Fibroblast of lung (primary cell): ENCODE results near the gene PKD1. TPM values are rescaled to one million over a fixed set of nuclear protein-coding genes. Genes with fewer than 3 reads are reported as not detected.

Experiments
- DNase-seq, 2 donors: peaks; one replicate each; pipeline versions ENCODE4 v3.0.0 to v3.0.0-alpha.2; 2010; ENCODE audit warnings: low read depth in 2 of 2
- H2AFZ ChIP-seq: 2 replicates; pipeline ENCODE4 v1.5.1; 2012; ENCODE audit warnings: low read length, control low read depth, inconsistent platforms
- H3K27ac ChIP-seq: 2 replicates; pipeline ENCODE4 v1.5.1; 2011; ENCODE audit warnings: low read length, control low read depth; ENCODE audit not compliant: insufficient read depth
- H3K27me3 ChIP-seq: 2 replicates; pipeline ENCODE4 v1.5.1; 2011; ENCODE audit warnings: mild to moderate bottlenecking, low read length; ENCODE audit not compliant: control insufficient read depth, insufficient read depth
- H3K36me3 ChIP-seq: 2 replicates; pipeline ENCODE4 v1.5.1; 2011; ENCODE audit warnings: low read length; ENCODE audit not compliant: control insufficient read depth, insufficient read depth
- H3K4me1 ChIP-seq: 2 replicates; pipeline ENCODE4 v1.5.1; 2011; ENCODE audit warnings: low read length; ENCODE audit not compliant: control insufficient read depth, insufficient read depth; ENCODE audit errors: extremely low read depth
- H3K4me2 ChIP-seq: 2 replicates; pipeline ENCODE4 v1.5.1; 2011; ENCODE audit warnings: low read length, control low read depth; ENCODE audit not compliant: insufficient read depth; ENCODE audit errors: extremely low read depth
- H3K4me3 ChIP-seq, 4 experiments: fragments of 200-600 bp in 1 of 4; sonication (generic) in 1 of 4; replicated peaks in 1 of 4; 2 replicates each; pipeline ENCODE4 v1.5.1; 2011 to 2016; ENCODE audit warnings: low read length in 4 of 4, low read depth in 3 of 4, mild to moderate bottlenecking in 3 of 4, control low read depth in 2 of 4, inconsistent platforms in 1 of 4, mixed read lengths in 1 of 4; ENCODE audit not compliant: insufficient read depth in 1 of 4; ENCODE audit errors: control extremely low read depth in 1 of 4
- H3K79me2 ChIP-seq: 2 replicates; pipeline ENCODE4 v1.5.1; 2012; ENCODE audit warnings: mild to moderate bottlenecking, low read length, inconsistent platforms; ENCODE audit not compliant: control insufficient read depth, insufficient read depth
- H3K9ac ChIP-seq: 2 replicates; pipeline ENCODE4 v1.5.1; 2011; ENCODE audit warnings: mild to moderate bottlenecking, low read length, control low read depth; ENCODE audit not compliant: insufficient read depth
- H3K9me3 ChIP-seq: 2 replicates; pipeline ENCODE4 v1.5.1; 2012; ENCODE audit warnings: low read depth, low read length; ENCODE audit not compliant: control insufficient read depth, insufficient read depth
- H4K20me1 ChIP-seq: 2 replicates; pipeline ENCODE4 v1.5.1; 2011; ENCODE audit warnings: low read length; ENCODE audit not compliant: control insufficient read depth, insufficient read depth; ENCODE audit errors: extremely low read depth
- EZH2 ChIP-seq: IDR thresholded peaks from 2 replicates; pipeline ENCODE4 v1.5.1; 2012; ENCODE audit warnings: low read length, control low read depth, mild to moderate bottlenecking; ENCODE audit errors: missing control alignments
- polyA plus RNA-seq, 2 donors: library from polyadenylated mRNA; depleted of rRNA in 1 of 2; stranded (reverse) in 1 of 2; unstranded in 1 of 2; fragments of >200 nt; gene quantifications; 2 replicates each; pipeline ENCODE4 v1.2.1, GENCODE V29; 2011 to 2012; ENCODE audit warnings: missing spikeins in 1 of 2
- total RNA-seq: library from RNA; depleted of rRNA; stranded (reverse); fragments of >200 nt; gene quantifications from 2 replicates; pipeline ENCODE4 v1.2.1, GENCODE V29; 2014
- TF ChIP-seq, protein P1 (sequence below), 2 donors: IDR thresholded peaks in 1 of 2; conservative IDR thresholded peaks in 1 of 2; 1 replicate in 1 of 2; 2 replicates in 1 of 2; pipeline ENCODE4 v1.5.1; 2011 to 2012; ENCODE audit warnings: low read length in 2 of 2, control low read depth in 1 of 2, inconsistent platforms in 1 of 2, low read depth in 1 of 2, mild to moderate bottlenecking in 1 of 2

The PKD1 gene
- total and polyA plus RNA-seq, 2 donors (not counting 1 experiment from before 2014, with no cell fraction given) = 16.3 to 199 TPM

DNA sequence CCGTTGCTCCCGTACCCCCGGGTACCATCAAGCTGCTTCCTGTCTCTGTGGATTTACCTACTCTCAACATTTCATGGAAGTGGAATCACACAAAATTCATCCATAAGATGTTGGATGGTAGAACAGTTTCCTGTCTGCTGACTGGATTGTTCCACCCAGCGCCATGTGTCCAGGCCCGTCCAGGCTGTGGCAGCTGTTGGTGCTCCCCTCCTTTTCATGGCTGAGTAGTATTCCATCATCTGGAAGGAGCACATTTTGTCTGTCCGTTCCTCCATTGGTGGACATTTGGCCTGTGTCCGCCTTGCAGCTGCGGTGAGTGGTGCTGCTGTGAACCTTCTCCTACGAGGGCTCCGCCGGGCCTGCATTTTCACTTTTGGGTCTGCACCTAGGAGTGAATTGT lies 69.6 kb downstream of the PKD1 start:
- H3K4me3 ChIP-seq = no peak overlapping the region
- no peaks in the 10 kb centered on the region for H3K9me3 ChIP-seq
- TF ChIP-seq, protein P1, sequence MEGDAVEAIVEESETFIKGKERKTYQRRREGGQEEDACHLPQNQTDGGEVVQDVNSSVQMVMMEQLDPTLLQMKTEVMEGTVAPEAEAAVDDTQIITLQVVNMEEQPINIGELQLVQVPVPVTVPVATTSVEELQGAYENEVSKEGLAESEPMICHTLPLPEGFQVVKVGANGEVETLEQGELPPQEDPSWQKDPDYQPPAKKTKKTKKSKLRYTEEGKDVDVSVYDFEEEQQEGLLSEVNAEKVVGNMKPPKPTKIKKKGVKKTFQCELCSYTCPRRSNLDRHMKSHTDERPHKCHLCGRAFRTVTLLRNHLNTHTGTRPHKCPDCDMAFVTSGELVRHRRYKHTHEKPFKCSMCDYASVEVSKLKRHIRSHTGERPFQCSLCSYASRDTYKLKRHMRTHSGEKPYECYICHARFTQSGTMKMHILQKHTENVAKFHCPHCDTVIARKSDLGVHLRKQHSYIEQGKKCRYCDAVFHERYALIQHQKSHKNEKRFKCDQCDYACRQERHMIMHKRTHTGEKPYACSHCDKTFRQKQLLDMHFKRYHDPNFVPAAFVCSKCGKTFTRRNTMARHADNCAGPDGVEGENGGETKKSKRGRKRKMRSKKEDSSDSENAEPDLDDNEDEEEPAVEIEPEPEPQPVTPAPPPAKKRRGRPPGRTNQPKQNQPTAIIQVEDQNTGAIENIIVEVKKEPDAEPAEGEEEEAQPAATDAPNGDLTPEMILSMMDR (conservative IDR thresholded peaks at IDR 0.05 in 1 of 2, IDR thresholded peaks at IDR 0.05 in 1 of 2; ENCODE audit: low read depth in 1 of 2, low read length in 2 of 2) = no peak
- no peak for TF ChIP-seq EZH2
- no peak overlapping the region for H3K27ac ChIP-seq
- H3K79me2 ChIP-seq = no peaks in the 10 kb centered on the region
- no peaks in the 10 kb centered on the region for H3K27me3 ChIP-seq
- H3K9ac ChIP-seq = no peak overlapping the region
- no peak overlapping the region for H2AFZ ChIP-seq
- H3K36me3 ChIP-seq = peaks cover 31% of the 10 kb centered on the region
- no peak for DNase-seq
- no peaks in the 10 kb centered on the region for H4K20me1 ChIP-seq
- H3K4me1 ChIP-seq = no peaks in the 10 kb centered on the region
- no peak overlapping the region for H3K4me2 ChIP-seq

DNA sequence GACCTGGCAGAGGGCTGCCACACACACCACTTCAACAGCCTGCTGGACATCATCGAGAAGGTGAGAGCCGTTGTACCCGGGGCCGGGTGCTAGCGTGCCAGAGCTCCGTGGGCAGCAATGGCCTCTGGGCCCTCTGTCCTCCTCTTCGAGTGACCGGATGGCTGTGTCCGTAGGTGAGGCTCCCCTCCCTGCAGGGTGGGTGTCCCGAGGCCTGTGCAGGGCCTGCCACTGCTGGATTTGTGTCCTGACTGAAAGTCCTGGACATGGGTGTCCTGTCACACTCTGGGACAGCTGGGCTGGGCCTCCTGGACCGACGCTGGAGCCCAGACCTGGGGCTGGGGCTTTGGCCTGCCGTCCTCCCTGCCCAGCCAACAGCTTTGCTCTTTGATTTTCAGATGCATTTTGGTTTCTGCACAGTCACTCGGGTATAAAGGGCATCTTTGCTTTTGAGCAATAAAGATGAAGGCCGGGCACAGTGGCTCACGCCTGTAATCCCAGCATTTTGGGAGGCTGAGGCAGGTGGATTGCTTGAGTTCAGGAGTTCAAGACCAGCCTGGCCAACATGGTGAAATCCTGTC lies 71.2 kb downstream of the PKD1 start:
- Histone ChIP-seq H4K20me1 (no peaks in the 10 kb centered on the region), H3K36me3 (peaks cover 37% of the 10 kb centered on the region), H3K9me3 (no peaks in the 10 kb centered on the region), H3K4me2 (no peak overlapping the region), H3K27ac (no peak overlapping the region), H3K79me2 (no peaks in the 10 kb centered on the region), H3K4me1 (no peaks in the 10 kb centered on the region), H3K9ac (no peak overlapping the region), H3K4me3 (no peak overlapping the region), H2AFZ (no peak overlapping the region), H3K27me3 (no peaks in the 10 kb centered on the region)
- TF ChIP-seq, protein P1 (conservative IDR thresholded peaks at IDR 0.05 in 1 of 2, IDR thresholded peaks at IDR 0.05 in 1 of 2; ENCODE audit: low read depth in 1 of 2, low read length in 2 of 2) = no peak
- no peak for TF ChIP-seq EZH2
- DNase-seq = no peak

DNA sequence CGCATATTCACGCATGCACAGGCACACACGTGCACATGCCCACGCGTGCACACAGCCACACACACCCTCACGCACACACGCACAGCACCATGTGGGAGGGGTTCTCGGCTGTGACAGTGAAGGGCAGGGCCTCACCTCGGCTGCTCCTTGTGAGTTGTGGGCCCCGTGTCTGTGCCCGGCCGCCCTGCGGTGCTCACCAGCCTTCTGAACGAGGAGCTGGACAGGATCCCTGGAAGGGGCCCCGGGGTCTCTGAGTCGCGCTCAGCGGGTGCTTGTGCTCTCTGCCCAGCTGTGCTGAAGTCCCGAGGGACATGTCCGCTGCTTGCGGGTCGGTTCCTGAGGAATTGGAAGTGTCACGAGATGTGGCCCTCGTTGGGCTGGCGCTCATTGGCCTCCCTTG lies 71.8 kb downstream of the PKD1 start:
- Histone ChIP-seq H3K36me3 (peaks cover 35% of the 10 kb centered on the region), H3K4me1 (no peaks in the 10 kb centered on the region), H3K79me2 (no peaks in the 10 kb centered on the region), H3K4me3 (no peak overlapping the region), H3K27ac (no peak overlapping the region), H4K20me1 (no peaks in the 10 kb centered on the region), H3K9me3 (no peaks in the 10 kb centered on the region), H3K4me2 (no peak overlapping the region), H2AFZ (no peak overlapping the region), H3K9ac (no peak overlapping the region), H3K27me3 (no peaks in the 10 kb centered on the region)
- TF ChIP-seq, protein P1 (conservative IDR thresholded peaks at IDR 0.05 in 1 of 2, IDR thresholded peaks at IDR 0.05 in 1 of 2; ENCODE audit: low read depth in 1 of 2, low read length in 2 of 2) = no peak
- no peak for TF ChIP-seq EZH2
- no peak for DNase-seq
